ENCODE data around the gene AKR1A1.

Gene AKR1A1

DNA sequence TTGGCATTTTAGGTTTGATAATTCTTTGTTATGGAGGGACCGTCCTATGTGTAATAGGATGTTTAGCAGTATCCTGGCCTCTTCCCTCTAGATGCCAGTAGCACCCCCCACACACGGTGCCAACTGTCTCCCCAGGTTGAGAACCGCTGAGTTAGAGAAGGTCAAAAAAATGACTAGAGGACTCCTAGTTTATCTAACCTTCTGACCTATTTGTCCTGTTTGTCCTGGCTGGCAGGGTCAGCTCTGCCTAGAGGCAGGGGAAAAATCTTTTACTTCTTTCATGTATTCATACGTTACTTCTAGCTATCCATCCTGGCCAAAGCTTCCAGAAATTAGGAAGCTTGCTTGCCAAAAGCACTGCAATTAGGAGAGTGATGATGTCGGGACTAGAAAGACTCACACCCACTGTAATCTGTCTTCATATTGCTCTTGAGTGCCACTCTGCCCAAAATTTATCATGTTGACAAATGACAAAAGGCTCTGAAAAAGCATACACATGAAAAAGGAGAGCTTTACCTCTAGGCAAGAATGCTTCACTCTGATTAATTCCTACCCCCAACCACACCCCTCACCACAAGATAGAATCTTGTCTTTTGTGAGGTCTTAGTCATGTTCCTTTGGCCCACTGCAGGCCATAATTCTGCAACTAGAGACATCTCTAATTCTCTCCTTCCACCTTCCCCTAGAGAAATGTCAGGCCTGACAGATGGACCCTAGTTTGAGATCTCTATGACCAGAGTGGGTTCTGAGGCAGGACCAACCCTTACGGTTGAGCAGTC, 14.4 kb upstream of the AKR1A1 start:
- DNase-seq (ENCODE audit: low read depth in 1 of 2, low spot score in 1 of 2), result no peak
- in situ Hi-C loops (cut with HindIII; ENCODE audit: low pct_unique_long_range_greater_than_20kb, low sequenced_read_pairs), result no loop called here
- no peak for TF ChIP-seq JUND (IDR thresholded peaks at IDR 0.05; ENCODE audit: low read depth)

DNA sequence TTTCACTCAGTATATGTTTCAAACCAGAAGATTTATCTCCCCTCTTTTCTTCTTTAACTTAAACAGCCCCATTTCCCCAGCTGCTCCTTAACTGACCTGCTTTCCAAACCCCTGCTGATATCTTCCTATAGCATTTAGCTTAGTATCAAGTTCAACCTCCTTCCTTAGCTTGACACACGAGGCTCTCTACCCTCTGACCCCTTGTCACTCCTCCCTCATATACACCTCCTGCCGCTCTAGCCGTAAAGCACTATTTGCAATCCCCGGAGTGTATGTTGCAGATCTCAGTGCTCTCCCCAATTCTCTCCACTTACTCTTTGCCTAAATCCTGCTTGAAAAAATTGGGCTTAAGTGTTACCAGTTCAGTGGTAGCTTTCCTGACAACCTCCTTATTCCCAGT, 13.7 kb upstream of the AKR1A1 start:
- no peak for TF ChIP-seq JUND (IDR thresholded peaks at IDR 0.05; ENCODE audit: low read depth)
- DNase-seq (ENCODE audit: low read depth in 1 of 2, low spot score in 1 of 2), result no peak
- in situ Hi-C loops (cut with HindIII; ENCODE audit: low pct_unique_long_range_greater_than_20kb, low sequenced_read_pairs), result no loop called here

DNA sequence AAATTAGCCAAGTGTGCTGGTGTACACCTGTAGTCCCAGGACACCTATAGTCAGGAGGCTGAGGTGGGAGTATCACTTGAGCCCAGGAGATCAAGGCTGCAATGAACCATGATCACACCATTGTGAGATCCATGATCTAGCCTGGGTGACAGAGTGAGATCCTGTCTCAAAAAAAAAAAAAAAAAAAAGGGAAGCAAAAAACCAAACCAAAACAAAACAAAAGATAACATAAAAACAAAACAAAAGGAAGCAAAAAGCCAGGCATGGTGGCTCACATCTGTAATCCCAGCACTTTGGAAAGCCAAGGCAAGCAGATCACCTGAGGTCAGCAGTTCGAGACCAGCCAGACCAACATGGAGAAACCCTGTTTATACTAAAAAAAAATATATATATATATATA, 9.4 kb upstream of the AKR1A1 start:
- TF ChIP-seq JUND (IDR thresholded peaks at IDR 0.05; ENCODE audit: low read depth), result no peak
- no peak for DNase-seq (ENCODE audit: low read depth in 1 of 2, low spot score in 1 of 2)
- in situ Hi-C loops (cut with HindIII; ENCODE audit: low pct_unique_long_range_greater_than_20kb, low sequenced_read_pairs), result no loop called here

DNA sequence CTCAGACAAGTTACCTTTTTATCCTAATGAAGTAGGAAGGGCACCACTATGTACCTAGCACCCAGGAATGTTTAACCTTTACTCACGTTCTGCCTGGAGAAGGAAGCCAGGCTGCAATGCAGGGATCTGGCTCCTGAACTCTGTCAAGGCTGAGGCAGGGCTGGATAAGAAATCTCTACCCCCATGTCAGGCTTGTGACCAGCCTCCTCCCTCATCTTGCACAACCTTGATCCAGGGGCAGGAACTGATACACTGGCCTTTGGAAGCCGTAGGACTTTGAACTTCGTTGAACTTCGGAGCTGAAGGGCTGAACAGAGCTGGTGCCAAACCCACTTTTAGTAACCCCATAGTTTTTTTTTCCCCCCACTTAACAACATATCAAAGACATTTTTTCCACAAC, 8.0 kb upstream of the AKR1A1 start:
- DNase-seq (ENCODE audit: low read depth in 1 of 2, low spot score in 1 of 2), result no peak
- in situ Hi-C loops (cut with HindIII; ENCODE audit: low pct_unique_long_range_greater_than_20kb, low sequenced_read_pairs), result no loop called here
- no peak for TF ChIP-seq JUND (IDR thresholded peaks at IDR 0.05; ENCODE audit: low read depth)

GRCh38 chr1:45543581-45544417, 6.8 kb upstream of the AKR1A1 start:
- no peak for TF ChIP-seq JUND (IDR thresholded peaks at IDR 0.05; ENCODE audit: low read depth)
- DNase-seq (ENCODE audit: low read depth in 1 of 2, low spot score in 1 of 2), result no peak
- in situ Hi-C loops (cut with HindIII; ENCODE audit: low pct_unique_long_range_greater_than_20kb, low sequenced_read_pairs), result no loop called here

GRCh38 chr1:45544530-45544929, 6.1 kb upstream of the AKR1A1 start:
- TF ChIP-seq JUND (IDR thresholded peaks at IDR 0.05; ENCODE audit: low read depth), result no peak
- no peak for DNase-seq (ENCODE audit: low read depth in 1 of 2, low spot score in 1 of 2)
- in situ Hi-C loops (cut with HindIII; ENCODE audit: low pct_unique_long_range_greater_than_20kb, low sequenced_read_pairs), result no loop called here

GRCh38 chr1:45545019-45545493, 5.6 kb upstream of the AKR1A1 start:
- no peak for DNase-seq (ENCODE audit: low read depth in 1 of 2, low spot score in 1 of 2)
- in situ Hi-C loops (cut with HindIII; ENCODE audit: low pct_unique_long_range_greater_than_20kb, low sequenced_read_pairs), result no loop called here
- TF ChIP-seq JUND (IDR thresholded peaks at IDR 0.05; ENCODE audit: low read depth), result no peak

DNA sequence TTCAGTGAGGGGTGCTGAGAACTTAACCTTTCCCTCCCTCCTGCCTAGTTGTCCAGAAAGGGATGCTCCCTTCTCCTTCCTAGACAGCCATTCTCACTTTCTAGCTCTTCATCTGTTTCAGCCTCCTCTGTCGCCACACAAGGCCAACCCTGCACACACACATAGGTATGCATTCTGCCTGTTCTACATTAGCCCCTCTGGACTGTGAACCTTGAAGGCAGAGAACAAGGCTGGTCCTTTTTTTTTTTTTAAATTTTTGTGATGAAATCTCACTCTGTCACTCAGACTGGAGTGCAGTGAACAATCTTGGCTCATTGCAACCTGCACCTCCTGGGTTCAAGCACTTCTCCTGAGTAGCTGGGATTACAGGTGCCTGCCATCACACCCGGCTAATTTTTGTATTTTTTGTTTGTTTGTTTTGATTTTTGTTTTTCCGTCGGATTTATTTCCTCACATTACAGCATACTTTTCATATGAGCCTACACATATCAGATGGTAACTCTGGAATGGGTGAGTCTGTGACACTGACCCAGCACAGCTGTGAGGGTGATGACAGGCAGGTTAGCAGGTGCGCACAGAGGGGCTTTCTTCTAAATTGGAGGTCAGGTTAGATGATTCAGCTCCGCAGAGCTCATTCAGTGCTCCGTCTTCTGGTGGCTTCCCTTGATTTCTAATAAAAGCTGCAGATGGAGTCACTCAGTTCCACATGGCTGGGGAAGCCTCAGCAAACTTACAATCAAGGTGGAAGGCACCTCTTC, 4.9 kb upstream of the AKR1A1 start:
- in situ Hi-C loops (cut with HindIII; ENCODE audit: low pct_unique_long_range_greater_than_20kb, low sequenced_read_pairs), result no loop called here
- no peak for DNase-seq (ENCODE audit: low read depth in 1 of 2, low spot score in 1 of 2)
- no peak for TF ChIP-seq JUND (IDR thresholded peaks at IDR 0.05; ENCODE audit: low read depth)

DNA sequence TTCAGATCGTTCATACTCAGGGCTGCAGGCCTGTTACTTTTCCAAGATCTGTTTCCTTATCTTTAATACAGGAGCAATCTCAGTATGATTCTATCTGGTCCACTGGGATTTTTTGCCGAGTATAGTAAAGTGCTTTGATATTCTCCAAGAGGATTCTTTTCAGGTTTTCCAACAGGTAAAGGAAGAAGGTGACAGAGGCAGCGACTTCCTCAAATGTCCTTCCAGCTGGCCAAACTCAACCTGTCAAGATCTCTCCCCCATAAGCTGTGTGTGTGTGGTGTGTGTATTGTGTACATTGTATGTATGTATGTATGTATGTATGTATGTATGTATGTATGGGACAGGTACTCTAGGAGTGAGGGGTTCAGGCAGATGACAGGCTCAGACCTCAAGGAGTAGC, 1.1 kb downstream of the AKR1A1 start:
- no peak for TF ChIP-seq JUND (IDR thresholded peaks at IDR 0.05; ENCODE audit: low read depth)
- no peak for DNase-seq (ENCODE audit: low read depth in 1 of 2, low spot score in 1 of 2)
- in situ Hi-C loops (cut with HindIII; ENCODE audit: low pct_unique_long_range_greater_than_20kb, low sequenced_read_pairs), result no loop called here

DNA sequence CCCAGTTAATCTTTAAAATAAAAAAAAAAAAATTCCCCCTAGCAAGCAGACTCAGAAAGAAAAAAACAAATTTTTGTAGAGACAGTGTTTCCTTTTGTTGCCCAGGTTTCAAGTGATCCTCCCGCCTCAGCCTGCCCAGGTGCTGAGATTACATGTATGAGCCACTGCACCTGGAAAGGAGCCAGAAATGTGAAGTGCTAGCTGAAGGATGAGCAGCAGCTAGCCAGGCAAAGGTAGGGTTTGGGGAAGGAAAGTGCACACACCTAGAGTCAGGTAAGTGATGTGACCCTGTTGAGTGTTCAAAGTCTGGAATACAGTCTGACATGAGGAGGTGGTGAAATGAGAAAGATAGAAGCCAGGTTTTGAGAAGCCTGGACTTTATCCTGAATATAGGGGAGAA, 1.7 kb downstream of the AKR1A1 start:
- in situ Hi-C loops (cut with HindIII; ENCODE audit: low pct_unique_long_range_greater_than_20kb, low sequenced_read_pairs), result no loop called here
- TF ChIP-seq JUND (IDR thresholded peaks at IDR 0.05; ENCODE audit: low read depth), result no peak
- DNase-seq (ENCODE audit: low read depth in 1 of 2, low spot score in 1 of 2), result peak in 1 of 2 experiments; percentile 41

DNA sequence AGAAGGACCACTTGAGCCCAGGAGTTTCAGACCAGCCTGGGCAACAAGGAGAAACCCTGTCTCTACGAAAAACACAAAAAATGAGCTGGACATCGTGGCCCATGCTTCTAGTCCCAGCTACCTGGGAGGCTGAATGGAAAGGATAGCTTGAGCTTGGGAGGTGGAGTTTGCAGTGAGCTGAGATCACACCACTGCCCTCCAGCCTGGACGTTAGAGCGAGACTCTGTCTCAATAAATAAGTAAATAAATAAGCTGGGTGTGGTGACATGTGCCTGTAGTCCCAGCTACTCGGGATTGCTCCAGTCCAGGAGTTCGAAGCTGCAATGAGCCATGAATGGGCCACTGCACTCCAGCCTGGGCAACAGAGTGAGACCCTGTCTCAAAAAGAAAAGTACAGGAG, 3.6 kb downstream of the AKR1A1 start:
- no peak for DNase-seq (ENCODE audit: low read depth in 1 of 2, low spot score in 1 of 2)
- in situ Hi-C loops (cut with HindIII; ENCODE audit: low pct_unique_long_range_greater_than_20kb, low sequenced_read_pairs), result no loop called here
- no peak for TF ChIP-seq JUND (IDR thresholded peaks at IDR 0.05; ENCODE audit: low read depth)

DNA sequence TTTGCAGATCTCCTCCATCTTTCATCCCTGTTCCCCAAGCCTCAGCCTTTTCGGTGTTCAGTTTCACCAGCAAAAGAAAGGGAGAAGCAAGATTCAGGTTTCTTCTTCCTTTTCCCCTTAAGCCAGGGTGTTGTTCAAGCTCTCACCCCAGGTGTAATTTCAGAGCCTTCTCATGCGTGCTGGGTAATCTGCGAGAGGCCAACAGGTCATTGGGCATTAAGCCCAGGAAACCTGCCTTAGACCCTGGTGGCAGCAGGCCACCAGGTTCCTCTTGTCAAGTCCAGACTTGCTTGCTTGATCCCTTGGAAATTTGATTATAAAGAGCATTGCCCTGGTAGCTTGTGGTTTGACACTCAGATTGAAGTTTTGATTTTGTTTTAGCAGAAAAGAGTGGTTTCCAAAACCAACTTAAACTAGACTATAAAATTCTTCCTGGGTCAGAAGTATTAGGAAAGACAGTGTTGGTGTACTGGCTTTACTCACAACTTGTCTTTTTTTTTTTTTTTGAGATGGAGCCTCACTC, 6.9 kb downstream of the AKR1A1 start:
- TF ChIP-seq JUND (IDR thresholded peaks at IDR 0.05; ENCODE audit: low read depth), result no peak
- no peak for DNase-seq (ENCODE audit: low read depth in 1 of 2, low spot score in 1 of 2)
- in situ Hi-C loops (cut with HindIII; ENCODE audit: low pct_unique_long_range_greater_than_20kb, low sequenced_read_pairs), result no loop called here

Data from T47D (cell line).